ENCODE data around the gene DGKB.

- TF ChIP-seq CTCF (IDR thresholded peaks at IDR 0.05) (no peak), POLR2A (IDR thresholded peaks at IDR 0.05) (no peak)
These were observed 48.1 kb downstream of the DGKB start for GRCh38 chr7:14854471-14854870.
